Activated T-helper 2 cell treated with anti-CD3 and anti-CD28 coated beads, Interferon-gamma antibody, Interleukin-2, Interleukin-4, amounts not matched to agents 10 μg/mL and 5 μg/mL and 100 μg/mL, durations not matched to agents 14 hours and 24 hours and 36 hours (primary cell): ENCODE data around the gene LTBP1. TPM values are rescaled to one million over a fixed set of nuclear protein-coding genes. Genes with fewer than 3 reads are reported as not detected.

ENCODE experiments used
- DNase-seq: peaks from one replicate; pipeline ENCODE4 v3.0.0; 2021; ENCODE audit warnings: low spot score
- H3K27ac Mint-ChIP-seq: one replicate; pipeline ENCODE4 v1.8.0; 2021; ENCODE audit warnings: mixed read lengths
- H3K27me3 Mint-ChIP-seq: one replicate; pipeline ENCODE4 v1.8.0; 2021; ENCODE audit warnings: low read depth, mixed read lengths
- H3K36me3 Mint-ChIP-seq: one replicate; pipeline ENCODE4 v1.8.0; 2021; ENCODE audit warnings: low read depth, mixed read lengths
- H3K4me1 Mint-ChIP-seq: one replicate; pipeline ENCODE4 v1.8.0; 2021; ENCODE audit warnings: low read depth, mixed read lengths
- H3K4me3 Mint-ChIP-seq: one replicate; pipeline ENCODE4 v1.8.0; 2021; ENCODE audit warnings: low read depth, mild to moderate bottlenecking, moderate library complexity, mixed read lengths
- H3K9me3 Mint-ChIP-seq: one replicate; pipeline ENCODE4 v1.8.0; 2021; ENCODE audit warnings: mixed read lengths
- intact Hi-C: fragments of 100-400 bp; cut with micrococcal nuclease; formaldehyde crosslinking; loops from one replicate; pipeline ENCODE4 v1.15.1; 2023
- total RNA-seq: library from RNA; stranded (reverse); gene quantifications from 2 replicates; pipeline ENCODE4 v1.2.3, GENCODE V29; 2022

Gene LTBP1
- total RNA-seq, 1 donor from 2014 or later = 0.82 TPM

DNA sequence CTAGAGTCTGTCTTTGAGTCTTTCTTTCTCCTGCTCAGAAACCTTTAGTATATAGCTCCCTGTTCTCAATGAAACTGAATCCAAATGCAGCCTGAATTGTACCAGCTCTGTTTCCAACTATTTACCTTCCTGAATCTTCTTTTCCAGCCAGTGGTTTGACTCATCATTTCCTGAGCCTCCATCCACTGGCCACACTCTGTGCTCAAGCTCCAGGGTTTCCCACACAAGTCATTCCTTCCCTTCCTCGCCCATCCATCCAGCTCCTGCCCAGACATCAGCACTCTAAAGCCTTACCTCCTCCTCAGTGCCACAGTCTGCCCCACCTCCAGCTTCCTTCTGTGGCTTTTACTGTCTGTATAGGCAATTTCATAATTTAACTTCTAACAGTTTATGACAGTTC lies 296.1 kb downstream of the LTBP1 start:
- Mint-ChIP-seq H3K36me3 (no peaks in the 10 kb centered on the region), H3K9me3 (no peaks in the 10 kb centered on the region), H3K4me1 (no peaks in the 10 kb centered on the region), H3K27me3 (peaks cover 7% of the 10 kb centered on the region), H3K27ac (no peak overlapping the region), H3K4me3 (no peak overlapping the region)
- no peak for DNase-seq
- intact Hi-C loops = no loop called here

DNA sequence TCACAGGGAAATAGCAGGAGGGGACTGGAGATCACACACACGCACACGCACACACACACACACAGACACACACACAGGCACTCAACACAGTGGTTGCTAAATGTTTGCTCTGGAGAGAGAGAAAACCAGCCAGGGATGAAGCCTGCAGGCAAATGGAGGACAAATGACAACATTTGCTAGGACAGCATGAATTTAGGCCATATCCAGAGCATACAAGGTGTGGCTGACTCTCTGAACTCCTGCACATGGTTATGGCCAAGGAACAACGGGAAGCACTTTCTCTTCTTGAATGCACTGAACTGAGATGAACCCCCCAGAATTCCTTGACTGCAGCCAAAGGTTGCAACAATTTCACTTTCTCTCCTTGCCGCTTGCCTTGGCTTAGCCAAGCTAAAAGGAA lies 299.7 kb downstream of the LTBP1 start:
- intact Hi-C loops = no loop called here
- Mint-ChIP-seq H3K9me3 (no peaks in the 10 kb centered on the region), H3K4me1 (no peaks in the 10 kb centered on the region), H3K36me3 (no peaks in the 10 kb centered on the region), H3K27ac (no peak overlapping the region), H3K4me3 (no peak overlapping the region), H3K27me3 (peaks cover 2% of the 10 kb centered on the region)
- DNase-seq = no peak

- intact Hi-C loops = no loop called here
- no peak overlapping the region for H3K27ac Mint-ChIP-seq
- H3K4me3 Mint-ChIP-seq = no peak overlapping the region
- H3K4me1 Mint-ChIP-seq = no peaks in the 10 kb centered on the region
- DNase-seq = no peak
- H3K9me3 Mint-ChIP-seq = no peaks in the 10 kb centered on the region
- H3K36me3 Mint-ChIP-seq = no peaks in the 10 kb centered on the region
- peaks cover 2% of the 10 kb centered on the region for H3K27me3 Mint-ChIP-seq
Observed at GRCh38 chr2:33247365-33247764, 300.6 kb downstream of the LTBP1 start.

- Mint-ChIP-seq H3K27me3 (peaks cover 2% of the 10 kb centered on the region), H3K4me3 (no peak overlapping the region), H3K4me1 (no peaks in the 10 kb centered on the region), H3K9me3 (no peaks in the 10 kb centered on the region), H3K36me3 (no peaks in the 10 kb centered on the region), H3K27ac (no peak overlapping the region)
- DNase-seq = no peak
- intact Hi-C loops = no loop called here
Observed at GRCh38 chr2:33250417-33251029, 303.8 kb downstream of the LTBP1 start.

DNA sequence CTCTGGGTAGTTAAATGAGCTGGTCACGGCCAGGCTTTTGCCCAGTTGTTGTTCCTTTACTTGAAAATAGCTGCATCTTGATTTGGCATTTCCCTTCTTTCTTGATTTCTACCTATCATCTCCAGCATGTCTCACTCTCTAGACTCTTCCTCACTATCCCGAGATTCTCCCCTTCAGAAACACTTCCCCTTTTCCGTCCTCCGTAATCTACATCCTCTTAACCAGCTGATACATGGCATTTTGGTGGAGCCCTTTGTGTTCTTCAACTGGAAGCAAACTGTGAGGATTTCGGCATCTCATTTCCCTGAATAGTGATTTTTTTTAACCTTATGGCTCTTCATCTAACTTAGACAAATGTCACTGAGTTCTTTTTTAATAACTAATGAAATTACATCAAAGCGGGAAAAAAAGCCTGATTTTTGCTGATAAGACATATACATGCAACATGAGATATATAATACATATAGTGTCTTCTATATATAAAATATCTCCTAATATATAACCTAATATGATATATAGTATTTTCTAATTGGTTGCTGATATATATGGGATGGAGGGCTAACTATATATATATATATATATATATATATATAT lies 309.5 kb downstream of the LTBP1 start:
- Mint-ChIP-seq H3K4me3 (no peak overlapping the region), H3K27me3 (peaks cover 11% of the 10 kb centered on the region), H3K27ac (no peak overlapping the region), H3K9me3 (no peaks in the 10 kb centered on the region), H3K4me1 (no peaks in the 10 kb centered on the region), H3K36me3 (no peaks in the 10 kb centered on the region)
- DNase-seq = no peak
- intact Hi-C loops = no loop called here

DNA sequence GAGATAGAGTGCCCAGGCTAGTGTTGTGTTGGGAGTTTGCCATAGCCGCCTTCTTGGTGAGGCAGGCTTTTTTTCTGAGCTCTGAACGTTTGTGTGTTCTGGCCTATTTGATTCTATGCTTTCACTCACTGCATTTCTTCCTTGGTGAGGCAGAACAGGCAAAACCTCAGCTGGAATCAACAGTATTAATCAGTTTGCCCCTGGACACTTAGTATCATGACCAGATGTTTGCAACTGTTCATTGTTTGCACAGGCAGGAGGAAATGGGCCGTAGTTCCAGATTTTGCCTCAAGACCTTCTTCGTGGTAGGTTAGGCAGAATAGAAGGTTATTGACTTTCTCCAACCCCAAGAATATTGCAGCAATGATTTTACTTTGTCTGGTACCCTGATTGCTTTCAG lies 311.6 kb downstream of the LTBP1 start:
- Mint-ChIP-seq H3K36me3 (no peaks in the 10 kb centered on the region), H3K4me3 (no peak overlapping the region), H3K27ac (no peak overlapping the region), H3K4me1 (no peaks in the 10 kb centered on the region), H3K27me3 (peaks cover 11% of the 10 kb centered on the region), H3K9me3 (no peaks in the 10 kb centered on the region)
- DNase-seq = no peak
- intact Hi-C loops = no loop called here

DNA sequence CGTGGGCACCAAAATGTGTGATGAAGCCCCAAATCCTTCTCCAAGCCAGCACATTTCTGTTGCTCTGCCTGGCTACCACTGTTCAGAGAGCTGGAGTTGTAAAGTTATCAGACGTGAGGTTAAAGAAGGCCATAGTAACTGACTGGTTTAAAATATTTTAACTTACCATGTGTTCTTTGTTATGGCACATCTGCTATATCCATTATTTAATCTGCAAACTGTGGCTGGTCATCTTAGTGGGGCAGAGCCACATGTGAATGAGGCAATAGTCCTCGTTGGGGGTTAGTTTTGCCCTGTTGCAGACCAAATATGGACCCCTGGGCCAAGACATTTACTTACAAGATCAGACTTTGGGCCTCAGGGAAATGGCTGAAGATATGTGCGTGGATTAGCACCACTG lies 315.3 kb downstream of the LTBP1 start:
- H3K4me1 Mint-ChIP-seq = no peaks in the 10 kb centered on the region
- peaks cover 8% of the 10 kb centered on the region for H3K27me3 Mint-ChIP-seq
- intact Hi-C loops = no loop called here
- peaks cover under 1% of the 10 kb centered on the region for H3K9me3 Mint-ChIP-seq
- no peak overlapping the region for H3K4me3 Mint-ChIP-seq
- H3K36me3 Mint-ChIP-seq = no peaks in the 10 kb centered on the region
- no peak for DNase-seq
- H3K27ac Mint-ChIP-seq = no peak overlapping the region

DNA sequence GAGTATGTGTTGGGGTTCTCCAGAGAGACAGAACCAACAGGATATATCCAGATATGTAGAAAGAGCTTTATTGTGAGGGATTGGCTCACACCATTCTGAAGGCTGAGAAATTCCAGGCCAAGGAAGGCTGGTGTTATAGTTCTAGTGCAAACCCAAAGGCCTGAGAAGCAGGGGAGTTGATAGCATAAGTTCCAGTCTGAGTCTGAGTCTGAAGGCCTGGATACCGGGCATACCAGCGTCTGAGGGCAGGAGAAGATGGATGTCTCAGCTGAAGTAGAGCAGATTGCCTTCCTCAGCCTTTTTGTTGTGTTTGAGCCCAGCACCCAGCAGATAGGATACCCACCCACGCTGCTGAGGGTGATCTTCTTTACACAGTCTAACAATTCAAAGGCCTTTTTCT lies 318.0 kb downstream of the LTBP1 start:
- peaks cover 17% of the 10 kb centered on the region for H3K27me3 Mint-ChIP-seq
- no peaks in the 10 kb centered on the region for H3K36me3 Mint-ChIP-seq
- intact Hi-C loops = no loop called here
- no peak overlapping the region for H3K4me3 Mint-ChIP-seq
- H3K9me3 Mint-ChIP-seq = peaks cover 5% of the 10 kb centered on the region
- H3K4me1 Mint-ChIP-seq = no peaks in the 10 kb centered on the region
- no peak for DNase-seq
- no peak overlapping the region for H3K27ac Mint-ChIP-seq

DNA sequence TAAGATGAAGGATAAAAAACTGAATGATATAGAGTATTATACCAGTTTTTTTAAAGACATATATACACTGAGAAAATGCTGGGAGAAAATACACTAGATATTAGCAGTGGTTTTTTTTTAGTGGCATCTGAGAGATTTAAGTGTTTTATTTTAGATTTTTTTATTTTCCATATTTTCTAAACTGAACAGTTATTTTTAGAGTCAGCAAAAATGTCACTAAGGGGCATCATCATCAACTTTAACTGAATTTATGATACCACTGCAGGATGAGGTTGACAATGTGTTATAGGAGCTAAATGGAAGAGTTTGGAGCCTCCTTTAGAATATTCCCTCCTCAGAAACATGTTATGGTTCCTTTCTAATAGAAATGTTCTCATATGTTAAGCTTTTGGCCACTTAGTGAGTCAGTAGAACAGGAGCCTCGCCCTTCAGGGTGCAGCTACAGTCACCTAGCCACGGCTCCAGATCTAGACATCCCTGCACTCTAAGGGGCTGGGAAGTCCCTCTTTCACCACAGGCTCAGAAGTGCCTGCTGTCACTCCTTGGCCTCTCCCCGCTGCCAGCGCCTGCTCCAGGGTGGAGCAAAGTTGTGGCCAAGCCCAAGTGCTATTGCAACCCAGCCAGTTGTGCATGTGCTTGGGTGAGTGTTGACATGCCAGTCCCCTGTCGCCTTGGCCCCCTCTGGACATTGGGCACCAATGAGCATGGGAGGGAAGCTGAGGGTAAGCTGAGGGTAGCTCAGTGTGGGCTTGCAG lies 319.0 kb downstream of the LTBP1 start:
- Mint-ChIP-seq H3K27me3 (peaks cover 19% of the 10 kb centered on the region), H3K4me3 (no peak overlapping the region), H3K36me3 (no peaks in the 10 kb centered on the region), H3K4me1 (no peaks in the 10 kb centered on the region), H3K9me3 (peaks cover 5% of the 10 kb centered on the region), H3K27ac (no peak overlapping the region)
- no peak for DNase-seq
- intact Hi-C loops = no loop called here

GRCh38 chr2:33266467-33266866 lies 319.7 kb downstream of the LTBP1 start:
- no peak for DNase-seq
- Mint-ChIP-seq H3K36me3 (no peaks in the 10 kb centered on the region), H3K27me3 (peaks cover 16% of the 10 kb centered on the region)

GRCh38 chr2:33267043-33267442 lies 320.3 kb downstream of the LTBP1 start:
- no peak for DNase-seq
- peaks cover 5% of the 10 kb centered on the region for H3K9me3 Mint-ChIP-seq
- no peak overlapping the region for H3K27ac Mint-ChIP-seq
- intact Hi-C loops = no loop called here
- peaks cover 9% of the 10 kb centered on the region for H3K4me1 Mint-ChIP-seq
- no peaks in the 10 kb centered on the region for H3K36me3 Mint-ChIP-seq
- no peak overlapping the region for H3K4me3 Mint-ChIP-seq
- H3K27me3 Mint-ChIP-seq = peaks cover 16% of the 10 kb centered on the region

More at GRCh38 chr2:33266467-33266866, 319.7 kb downstream of the LTBP1 start:
- H3K4me1 Mint-ChIP-seq = peaks cover 4% of the 10 kb centered on the region
- intact Hi-C loops = no loop called here
- no peak overlapping the region for H3K4me3 Mint-ChIP-seq
- H3K27ac Mint-ChIP-seq = no peak overlapping the region
- peaks cover 5% of the 10 kb centered on the region for H3K9me3 Mint-ChIP-seq

GRCh38 chr2:33267756-33268155 lies 321.0 kb downstream of the LTBP1 start:
- Mint-ChIP-seq H3K4me3 (no peak overlapping the region), H3K27ac (no peak overlapping the region), H3K36me3 (no peaks in the 10 kb centered on the region), H3K4me1 (peaks cover 11% of the 10 kb centered on the region), H3K9me3 (peaks cover 5% of the 10 kb centered on the region), H3K27me3 (peaks cover 17% of the 10 kb centered on the region)
- no peak for DNase-seq
- intact Hi-C loops = no loop called here

- DNase-seq = no peak
Observed at GRCh38 chr2:33268246-33268831, 321.6 kb downstream of the LTBP1 start.

More at GRCh38 chr2:33268246-33268831, 321.6 kb downstream of the LTBP1 start:
- no peaks in the 10 kb centered on the region for H3K36me3 Mint-ChIP-seq
- no peak overlapping the region for H3K27ac Mint-ChIP-seq
- intact Hi-C loops = no loop called here
- H3K9me3 Mint-ChIP-seq = peaks cover 5% of the 10 kb centered on the region
- no peak overlapping the region for H3K4me3 Mint-ChIP-seq
- peaks cover 14% of the 10 kb centered on the region for H3K4me1 Mint-ChIP-seq
- H3K27me3 Mint-ChIP-seq = peaks cover 22% of the 10 kb centered on the region
